Kidney epithelial cell (primary cell): ENCODE data around the gene YPEL4. TPM values are rescaled to one million over a fixed set of nuclear protein-coding genes. Genes with fewer than 3 reads are reported as not detected.

Experiments used
- DNase-seq: peaks from one replicate; pipeline ENCODE4 v3.0.0-alpha.2; 2010; ENCODE audit warnings: low read depth
- H3K27me3 ChIP-seq: 2 replicates; pipeline ENCODE4 v1.6.0; 2011; ENCODE audit warnings: low read length; ENCODE audit not compliant: control insufficient read depth, insufficient read depth
- H3K36me3 ChIP-seq: 2 replicates; pipeline ENCODE4 v1.5.1; 2011; ENCODE audit warnings: low read length; ENCODE audit not compliant: control insufficient read depth, insufficient read depth
- H3K4me3 ChIP-seq: 2 replicates; pipeline ENCODE4 v1.5.1; 2011; ENCODE audit warnings: low read depth, mild to moderate bottlenecking, control low read depth, low read length
- total RNA-seq: library from RNA; depleted of rRNA; stranded (reverse); fragments of >200 nt; gene quantifications from 2 replicates; pipeline ENCODE4 v1.2.3, GENCODE V29; 2015
- TF ChIP-seq, protein P1 (sequence below): IDR thresholded peaks from 2 replicates; pipeline ENCODE4 v1.5.1; 2011; ENCODE audit warnings: mild to moderate bottlenecking, moderate library complexity, low read length, control low read depth, inconsistent platforms; ENCODE audit not compliant: insufficient read depth, poor library complexity, severe bottlenecking

YPEL4 gene
- total RNA-seq, 1 donor from 2014 or later: not detected

DNA sequence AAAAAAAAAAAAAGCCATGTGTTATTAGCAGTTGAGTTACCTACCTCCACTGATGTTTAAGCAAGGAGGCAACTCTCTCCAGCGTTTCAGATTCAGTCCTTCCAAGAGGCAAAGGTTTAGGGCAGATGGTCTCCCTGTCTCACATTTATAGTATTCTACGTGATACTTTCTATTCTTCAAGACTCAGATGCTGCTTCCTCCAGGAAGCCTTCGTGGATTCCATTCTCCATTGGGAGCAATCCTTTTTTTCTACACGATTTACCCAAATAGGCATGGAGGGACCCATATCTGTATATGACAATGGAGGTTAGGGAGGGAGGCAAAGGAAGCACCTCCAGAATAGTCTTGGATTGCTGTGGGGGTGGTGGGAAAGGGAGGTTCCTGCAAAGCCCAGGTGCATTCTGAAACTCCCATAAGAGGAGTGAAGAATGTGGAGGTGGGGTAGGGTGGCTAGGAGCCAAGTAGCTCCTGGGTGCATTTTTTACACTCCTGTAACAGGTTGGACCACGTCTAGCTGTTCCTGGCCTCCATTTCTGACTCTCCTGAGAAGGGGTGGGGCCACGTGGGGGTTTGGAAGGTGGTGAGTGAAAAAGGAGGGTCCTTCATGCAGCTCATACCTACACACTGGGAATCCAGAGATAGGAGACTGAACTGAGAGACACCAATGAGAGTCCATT is 16.2 kb downstream of the YPEL4 start:
- TF ChIP-seq, protein P1, sequence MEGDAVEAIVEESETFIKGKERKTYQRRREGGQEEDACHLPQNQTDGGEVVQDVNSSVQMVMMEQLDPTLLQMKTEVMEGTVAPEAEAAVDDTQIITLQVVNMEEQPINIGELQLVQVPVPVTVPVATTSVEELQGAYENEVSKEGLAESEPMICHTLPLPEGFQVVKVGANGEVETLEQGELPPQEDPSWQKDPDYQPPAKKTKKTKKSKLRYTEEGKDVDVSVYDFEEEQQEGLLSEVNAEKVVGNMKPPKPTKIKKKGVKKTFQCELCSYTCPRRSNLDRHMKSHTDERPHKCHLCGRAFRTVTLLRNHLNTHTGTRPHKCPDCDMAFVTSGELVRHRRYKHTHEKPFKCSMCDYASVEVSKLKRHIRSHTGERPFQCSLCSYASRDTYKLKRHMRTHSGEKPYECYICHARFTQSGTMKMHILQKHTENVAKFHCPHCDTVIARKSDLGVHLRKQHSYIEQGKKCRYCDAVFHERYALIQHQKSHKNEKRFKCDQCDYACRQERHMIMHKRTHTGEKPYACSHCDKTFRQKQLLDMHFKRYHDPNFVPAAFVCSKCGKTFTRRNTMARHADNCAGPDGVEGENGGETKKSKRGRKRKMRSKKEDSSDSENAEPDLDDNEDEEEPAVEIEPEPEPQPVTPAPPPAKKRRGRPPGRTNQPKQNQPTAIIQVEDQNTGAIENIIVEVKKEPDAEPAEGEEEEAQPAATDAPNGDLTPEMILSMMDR: no peak
- Histone ChIP-seq H3K36me3 (no peaks in the 10 kb centered on the region), H3K4me3 (no peak overlapping the region), H3K27me3 (no peaks in the 10 kb centered on the region)
- DNase-seq: no peak

DNA sequence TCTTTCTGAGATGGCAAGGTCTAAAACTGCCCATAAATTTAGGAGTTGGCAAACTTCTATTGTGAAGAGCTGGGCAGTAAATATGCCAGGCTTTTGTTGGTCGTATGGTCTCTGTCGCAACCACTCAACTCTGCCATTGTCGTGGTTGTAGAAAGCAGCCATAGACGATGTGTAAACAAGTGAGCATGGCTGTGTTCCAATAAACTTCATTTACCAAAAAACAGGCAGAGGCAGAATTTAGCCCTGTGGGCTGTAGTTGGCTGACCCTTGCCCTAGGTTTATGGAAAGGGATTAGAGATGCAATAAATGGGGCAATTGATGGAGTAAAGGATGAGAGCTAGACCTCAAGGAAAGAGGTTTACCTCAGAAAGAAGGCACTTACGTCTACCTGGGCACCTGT is 17.6 kb downstream of the YPEL4 start:
- DNase-seq: no peak
- Histone ChIP-seq H3K36me3 (no peaks in the 10 kb centered on the region), H3K4me3 (no peak overlapping the region), H3K27me3 (no peaks in the 10 kb centered on the region)
- TF ChIP-seq, protein P1: no peak

DNA sequence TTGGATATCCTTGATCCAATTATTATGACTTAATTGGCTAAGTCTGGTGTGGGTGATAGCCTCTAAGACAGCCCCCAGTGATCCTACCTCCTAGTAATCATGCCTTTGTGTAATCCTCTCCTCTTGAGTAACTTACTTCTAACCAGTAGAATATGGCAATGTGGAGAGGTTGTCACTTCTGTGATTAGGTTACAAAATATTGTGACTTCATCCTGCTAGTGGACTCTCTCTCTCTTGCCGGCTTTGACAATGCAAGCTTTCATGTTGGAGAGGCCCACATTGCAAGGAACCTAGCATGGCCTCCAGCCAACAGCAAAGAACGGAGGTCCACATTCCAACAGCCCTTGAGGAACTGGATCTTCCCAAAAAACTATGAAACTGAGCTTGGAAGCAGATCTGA is 19.5 kb downstream of the YPEL4 start:
- TF ChIP-seq, protein P1: no peak
- Histone ChIP-seq H3K36me3 (no peaks in the 10 kb centered on the region), H3K4me3 (no peak overlapping the region), H3K27me3 (no peaks in the 10 kb centered on the region)
- no peak for DNase-seq

DNA sequence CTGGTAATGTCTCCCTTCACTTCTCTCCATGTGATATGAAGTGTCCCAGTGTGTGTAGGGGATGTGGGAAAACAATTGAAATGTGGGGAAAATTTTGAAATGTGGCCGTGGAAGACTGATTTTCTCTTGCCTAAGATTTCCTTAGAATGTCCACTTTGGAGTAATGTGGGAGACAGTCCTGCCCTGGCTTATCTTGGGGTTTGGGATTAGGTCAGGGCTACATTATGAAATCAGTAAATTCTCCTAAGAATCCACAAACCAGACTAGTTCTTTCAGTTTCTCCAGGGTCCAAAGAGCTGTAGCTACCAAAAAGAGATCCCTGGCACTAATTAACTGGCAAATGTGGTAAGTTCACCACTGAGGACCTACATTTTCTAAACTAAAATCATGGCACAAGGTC is 22.8 kb downstream of the YPEL4 start:
- TF ChIP-seq, protein P1: no peak
- no peak for DNase-seq
- no peaks in the 10 kb centered on the region for H3K36me3 ChIP-seq
- H3K4me3 ChIP-seq: no peak overlapping the region
- H3K27me3 ChIP-seq: no peaks in the 10 kb centered on the region

DNA sequence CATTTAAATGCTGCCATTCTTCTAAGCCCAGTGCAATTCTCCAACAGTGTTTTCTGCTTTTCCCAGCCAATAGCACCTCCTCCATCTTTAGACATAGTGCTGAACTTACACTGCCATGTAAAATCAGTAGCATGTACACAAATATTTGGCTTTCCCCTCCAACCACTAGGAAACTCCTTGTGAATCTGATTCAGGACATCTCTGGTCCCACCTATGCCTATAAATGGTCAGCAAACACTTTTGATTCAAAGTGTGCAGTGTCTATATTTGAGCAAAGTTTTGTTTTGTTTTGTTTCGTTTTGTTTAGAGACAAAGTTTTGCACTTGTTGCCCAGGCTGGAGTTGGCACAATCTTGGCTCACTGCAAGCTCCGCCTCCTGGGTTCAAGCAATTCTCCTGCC is 24.8 kb downstream of the YPEL4 start:
- H3K4me3 ChIP-seq: no peak overlapping the region
- H3K27me3 ChIP-seq: no peaks in the 10 kb centered on the region
- DNase-seq: no peak
- H3K36me3 ChIP-seq: no peaks in the 10 kb centered on the region
- TF ChIP-seq, protein P1: no peak

DNA sequence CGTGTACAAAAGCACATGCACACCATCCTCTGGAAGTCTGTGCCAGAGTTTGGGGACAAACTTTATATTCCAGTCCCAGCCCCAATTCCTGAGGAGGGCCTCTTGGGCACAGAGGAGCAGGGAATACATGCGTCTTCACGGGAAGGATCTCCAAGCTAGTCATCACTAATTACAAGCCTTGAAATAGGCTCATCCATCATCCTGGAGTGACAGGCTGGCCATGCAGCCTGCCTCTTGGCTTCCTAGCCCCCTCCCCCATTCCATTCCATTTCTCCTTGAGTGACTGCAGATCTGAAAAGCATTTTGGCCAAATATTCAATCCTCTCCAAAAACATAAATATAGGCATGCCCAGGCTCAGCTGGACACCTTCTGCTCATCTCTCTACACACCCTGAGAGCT is 27.4 kb downstream of the YPEL4 start:
- TF ChIP-seq, protein P1: no peak
- H3K4me3 ChIP-seq: no peak overlapping the region

More for the DNA sequence above, 27.4 kb downstream of the YPEL4 start:
- H3K27me3 ChIP-seq: no peaks in the 10 kb centered on the region
- H3K36me3 ChIP-seq: no peaks in the 10 kb centered on the region
- DNase-seq: no peak
